Measurements from ENCODE around the gene ABCA1. TPM values are rescaled to one million over a fixed set of nuclear protein-coding genes. Genes with fewer than 3 reads are reported as not detected.

Gene ABCA1
- total and polyA plus RNA-seq, 10 of the 15 experiments (the other 5 are each of a cell fraction or from before 2014, with no cell fraction given), result 0.01 to 0.56 (median 0.16) TPM

DNA sequence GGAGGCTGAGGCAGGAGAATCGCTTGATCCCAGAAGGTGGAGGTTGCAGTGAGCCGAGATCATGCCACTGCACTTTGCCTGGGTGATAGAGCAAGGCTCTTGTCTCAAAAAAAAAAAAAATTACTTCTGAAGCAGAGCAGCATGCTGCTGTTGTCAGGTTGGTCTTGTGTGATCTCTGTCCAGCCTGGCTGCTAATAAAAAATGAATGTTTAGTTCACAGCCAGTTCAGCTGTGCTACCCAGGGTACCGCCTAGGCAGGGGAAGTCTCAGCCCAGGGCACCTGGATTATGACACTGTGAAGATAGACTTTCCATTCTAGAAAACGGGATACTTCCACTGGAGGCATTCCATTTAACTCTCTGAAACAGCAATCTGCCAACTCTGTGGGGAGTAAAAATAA lies 23.5 kb upstream of the ABCA1 start:
- Histone ChIP-seq H3K27ac (ENCODE audit: control insufficient read depth, insufficient read depth) (no peak overlapping the region), H3K4me3 (no peak overlapping the region), H3K36me3 (ENCODE audit: control insufficient read depth in 2 of 2, insufficient read depth in 2 of 2, low read length in 1 of 2) (no peaks in the 10 kb centered on the region), H3K9me3 (replicated peaks; ENCODE audit: control insufficient read depth, insufficient read depth, low read length) (no peaks in the 10 kb centered on the region), H2AFZ (ENCODE audit: control insufficient read depth, low read depth, low read length) (no peak overlapping the region), H3K27me3 (replicated peaks in 1 of 2; ENCODE audit: control insufficient read depth in 2 of 2, insufficient read depth in 2 of 2, low read length in 1 of 2) (peaks cover 0 to 1% of the 10 kb centered on the region in 2 experiments; a peak in 1 of 4 replicates), H4K20me1 (ENCODE audit: control insufficient read depth, insufficient read depth) (no peaks in the 10 kb centered on the region), H3K4me2 (ENCODE audit: control insufficient read depth, insufficient read depth) (no peak overlapping the region), H3K79me2 (ENCODE audit: control insufficient read depth, insufficient read depth, low read length) (no peaks in the 10 kb centered on the region), H3K4me1 (ENCODE audit: control insufficient read depth, insufficient read depth, low read length) (no peaks in the 10 kb centered on the region), H3K9ac (ENCODE audit: control insufficient read depth, insufficient read depth, low read length) (no peak overlapping the region)
- ChIA-PET SMC1A (ENCODE audit: uncharacterized antibody, unreplicated experiment) (no interaction called here), POLR2A (interaction anchor here (0.7 kb wide), 1 partner anchor 240 kb away, joined by 3 read pairs; no protein-coding TSS in a partner anchor), RAD21 (ENCODE audit: unreplicated experiment) (no interaction called here), CTCF (no interaction called here)
- FAIRE-seq, result no peak
- in situ Hi-C loops (cut with MboI) (no loop called here), intact Hi-C loops (cut with micrococcal nuclease; ENCODE audit: unreplicated experiment) (no loop called here)
- DNase-seq (ENCODE audit: low read depth, low spot score), result no peak
- no peak for TF ChIP-seq ZNF207 (IDR thresholded peaks at IDR 0.05; ENCODE audit: borderline replicate concordance)
- no TSS peak for BruUV-seq (replicated peaks)
- no peak for ATAC-seq
- WGBS (ENCODE audit: insufficient coverage, insufficient replicate concordance, low lambda C conversion rate, missing lambda C conversion rate), result 7% methylated on average over 4 of the region's 4 CpGs

DNA sequence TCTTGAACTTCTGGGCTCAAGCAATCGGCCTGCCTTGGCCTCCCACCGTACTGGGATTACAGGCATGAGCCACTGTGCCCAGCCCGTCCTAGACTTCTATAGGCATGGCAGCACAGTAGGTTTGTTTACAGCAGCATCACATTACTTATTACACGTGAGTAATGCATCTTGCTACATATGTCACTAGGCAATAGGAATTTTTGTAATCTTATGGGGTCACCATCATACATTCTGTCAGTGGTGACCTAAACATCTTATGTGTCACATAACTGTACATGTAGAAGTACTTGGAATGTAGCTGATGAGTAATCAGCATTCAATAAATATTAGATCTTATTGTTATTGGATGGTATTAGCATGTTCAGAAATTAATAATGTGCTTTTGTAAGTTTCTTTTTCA lies 22.9 kb upstream of the ABCA1 start:
- Histone ChIP-seq H2AFZ (ENCODE audit: control insufficient read depth, low read depth, low read length) (no peak overlapping the region), H4K20me1 (ENCODE audit: control insufficient read depth, insufficient read depth) (no peaks in the 10 kb centered on the region), H3K4me2 (ENCODE audit: control insufficient read depth, insufficient read depth) (no peak overlapping the region), H3K9ac (ENCODE audit: control insufficient read depth, insufficient read depth, low read length) (no peak overlapping the region), H3K4me1 (ENCODE audit: control insufficient read depth, insufficient read depth, low read length) (no peaks in the 10 kb centered on the region), H3K79me2 (ENCODE audit: control insufficient read depth, insufficient read depth, low read length) (no peaks in the 10 kb centered on the region), H3K36me3 (ENCODE audit: control insufficient read depth in 2 of 2, insufficient read depth in 2 of 2, low read length in 1 of 2) (no peaks in the 10 kb centered on the region), H3K27me3 (replicated peaks in 1 of 2; ENCODE audit: control insufficient read depth in 2 of 2, insufficient read depth in 2 of 2, low read length in 1 of 2) (peaks cover 0 to 1% of the 10 kb centered on the region in 2 experiments; a peak in 1 of 4 replicates), H3K4me3 (no peak overlapping the region), H3K9me3 (replicated peaks; ENCODE audit: control insufficient read depth, insufficient read depth, low read length) (no peaks in the 10 kb centered on the region), H3K27ac (ENCODE audit: control insufficient read depth, insufficient read depth) (no peak overlapping the region)
- SMC1A ChIA-PET (ENCODE audit: uncharacterized antibody, unreplicated experiment), result no interaction called here
- intact Hi-C loops (cut with micrococcal nuclease; ENCODE audit: unreplicated experiment) (no loop called here), in situ Hi-C loops (cut with MboI) (no loop called here)
- RAD21 ChIA-PET (ENCODE audit: unreplicated experiment), result no interaction called here
- no peak for ATAC-seq
- no peak for FAIRE-seq
- BruUV-seq (replicated peaks), result no TSS peak
- POLR2A ChIA-PET, result no interaction called here
- WGBS (ENCODE audit: insufficient coverage, insufficient replicate concordance, low lambda C conversion rate, missing lambda C conversion rate), result 28% methylated on average over 4 of the region's 4 CpGs
- no peak for DNase-seq (ENCODE audit: low read depth, low spot score)
- CTCF ChIA-PET, result no interaction called here
- TF ChIP-seq, protein P1, sequence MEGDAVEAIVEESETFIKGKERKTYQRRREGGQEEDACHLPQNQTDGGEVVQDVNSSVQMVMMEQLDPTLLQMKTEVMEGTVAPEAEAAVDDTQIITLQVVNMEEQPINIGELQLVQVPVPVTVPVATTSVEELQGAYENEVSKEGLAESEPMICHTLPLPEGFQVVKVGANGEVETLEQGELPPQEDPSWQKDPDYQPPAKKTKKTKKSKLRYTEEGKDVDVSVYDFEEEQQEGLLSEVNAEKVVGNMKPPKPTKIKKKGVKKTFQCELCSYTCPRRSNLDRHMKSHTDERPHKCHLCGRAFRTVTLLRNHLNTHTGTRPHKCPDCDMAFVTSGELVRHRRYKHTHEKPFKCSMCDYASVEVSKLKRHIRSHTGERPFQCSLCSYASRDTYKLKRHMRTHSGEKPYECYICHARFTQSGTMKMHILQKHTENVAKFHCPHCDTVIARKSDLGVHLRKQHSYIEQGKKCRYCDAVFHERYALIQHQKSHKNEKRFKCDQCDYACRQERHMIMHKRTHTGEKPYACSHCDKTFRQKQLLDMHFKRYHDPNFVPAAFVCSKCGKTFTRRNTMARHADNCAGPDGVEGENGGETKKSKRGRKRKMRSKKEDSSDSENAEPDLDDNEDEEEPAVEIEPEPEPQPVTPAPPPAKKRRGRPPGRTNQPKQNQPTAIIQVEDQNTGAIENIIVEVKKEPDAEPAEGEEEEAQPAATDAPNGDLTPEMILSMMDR (IDR thresholded peaks at IDR 0.05 in 2 of 3, conservative IDR thresholded peaks at IDR 0.05 in 1 of 3; ENCODE audit: control insufficient read depth in 2 of 3, extremely low read depth in 1 of 3, insufficient read depth in 1 of 3, low read depth in 3 of 3, low read length in 3 of 3), result no peak
- TF ChIP-seq HDAC6 (IDR thresholded peaks at IDR 0.05; ENCODE audit: unreplicated experiment) (no peak), HDGF (IDR thresholded peaks at IDR 0.05) (no peak), GABPA (IDR thresholded peaks at IDR 0.05; ENCODE audit: low read depth) (no peak), CBX3 (IDR thresholded peaks at IDR 0.05; ENCODE audit: borderline replicate concordance, low read depth) (no peak), RBBP5 (conservative IDR thresholded peaks at IDR 0.05) (no peak), CEBPB (IDR thresholded peaks at IDR 0.05; ENCODE audit: borderline replicate concordance in 1 of 2, low read depth in 2 of 2, low read length in 2 of 2) (no peak), CREB1 (IDR thresholded peaks at IDR 0.05; ENCODE audit: low read depth) (no peak), PAX5 (IDR thresholded peaks at IDR 0.05; ENCODE audit: borderline replicate concordance, low read depth, low read length) (no peak), SIX5 (IDR thresholded peaks at IDR 0.05; ENCODE audit: low read depth, low read length, severe bottlenecking) (no peak)
- TF ChIP-seq, protein P2, sequence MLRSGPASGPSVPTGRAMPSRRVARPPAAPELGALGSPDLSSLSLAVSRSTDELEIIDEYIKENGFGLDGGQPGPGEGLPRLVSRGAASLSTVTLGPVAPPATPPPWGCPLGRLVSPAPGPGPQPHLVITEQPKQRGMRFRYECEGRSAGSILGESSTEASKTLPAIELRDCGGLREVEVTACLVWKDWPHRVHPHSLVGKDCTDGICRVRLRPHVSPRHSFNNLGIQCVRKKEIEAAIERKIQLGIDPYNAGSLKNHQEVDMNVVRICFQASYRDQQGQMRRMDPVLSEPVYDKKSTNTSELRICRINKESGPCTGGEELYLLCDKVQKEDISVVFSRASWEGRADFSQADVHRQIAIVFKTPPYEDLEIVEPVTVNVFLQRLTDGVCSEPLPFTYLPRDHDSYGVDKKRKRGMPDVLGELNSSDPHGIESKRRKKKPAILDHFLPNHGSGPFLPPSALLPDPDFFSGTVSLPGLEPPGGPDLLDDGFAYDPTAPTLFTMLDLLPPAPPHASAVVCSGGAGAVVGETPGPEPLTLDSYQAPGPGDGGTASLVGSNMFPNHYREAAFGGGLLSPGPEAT (IDR thresholded peaks at IDR 0.05; ENCODE audit: low read depth), result no peak
- TF ChIP-seq, protein P3, sequence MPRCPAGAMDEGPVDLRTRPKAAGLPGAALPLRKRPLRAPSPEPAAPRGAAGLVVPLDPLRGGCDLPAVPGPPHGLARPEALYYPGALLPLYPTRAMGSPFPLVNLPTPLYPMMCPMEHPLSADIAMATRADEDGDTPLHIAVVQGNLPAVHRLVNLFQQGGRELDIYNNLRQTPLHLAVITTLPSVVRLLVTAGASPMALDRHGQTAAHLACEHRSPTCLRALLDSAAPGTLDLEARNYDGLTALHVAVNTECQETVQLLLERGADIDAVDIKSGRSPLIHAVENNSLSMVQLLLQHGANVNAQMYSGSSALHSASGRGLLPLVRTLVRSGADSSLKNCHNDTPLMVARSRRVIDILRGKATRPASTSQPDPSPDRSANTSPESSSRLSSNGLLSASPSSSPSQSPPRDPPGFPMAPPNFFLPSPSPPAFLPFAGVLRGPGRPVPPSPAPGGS (IDR thresholded peaks at IDR 0.05; ENCODE audit: borderline replicate concordance, insufficient read depth, low read depth, low read length, poor library complexity, severe bottlenecking), result no peak
